IPS-15b (cell line): ENCODE results near the gene NTN5.

ENCODE experiments used
- H3K27me3 ChIP-seq: one replicate; pipeline ENCODE4 v1.6.1; 2013; ENCODE audit warnings: low read length; ENCODE audit not compliant: control insufficient read depth, insufficient read depth
- H3K36me3 ChIP-seq: one replicate; pipeline ENCODE4 v1.6.1; 2013; ENCODE audit warnings: low read length; ENCODE audit not compliant: control insufficient read depth, insufficient read depth
- H3K4me1 ChIP-seq: one replicate; pipeline ENCODE4 v1.6.1; 2013; ENCODE audit warnings: mild to moderate bottlenecking, low read length; ENCODE audit not compliant: control insufficient read depth, insufficient read depth
- H3K4me3 ChIP-seq: one replicate; pipeline ENCODE4 v1.5.1; 2013; ENCODE audit warnings: low read depth, low read length
- H3K9ac ChIP-seq: one replicate; pipeline ENCODE4 v1.6.1; 2013; ENCODE audit warnings: low read depth, mild to moderate bottlenecking, low read length
- H3K9me3 ChIP-seq: one replicate; pipeline ENCODE4 v1.6.1; 2013; ENCODE audit warnings: mild to moderate bottlenecking, low read length; ENCODE audit not compliant: control insufficient read depth, insufficient read depth

The NTN5 gene

GRCh38 chr19:48611872-48612271 lies 60.9 kb downstream of the NTN5 start:
- Histone ChIP-seq H3K9me3 (no peaks in the 10 kb centered on the region), H3K4me3 (no peak overlapping the region), H3K9ac (no peak overlapping the region), H3K4me1 (peaks cover 15% of the 10 kb centered on the region), H3K36me3 (peaks cover 30% of the 10 kb centered on the region), H3K27me3 (no peaks in the 10 kb centered on the region)
